HCT116 (cell line): Measurements from ENCODE around the gene LRRC43. TPM values are rescaled to one million over a fixed set of nuclear protein-coding genes. Genes with fewer than 3 reads are reported as not detected.

ENCODE experiments used
- ATAC-seq: fragments of 200-7000 bp; cut with Tn5 transposase; 2 replicates; pipeline ENCODE4 v1.9.1; 2020; ENCODE audit warnings: mild to moderate bottlenecking, moderate library complexity
- BruUV-seq: library from RNA; stranded (reverse); fragments of 400-500 nt; replicated peaks from 2 replicates; lab custom pipeline; 2021; lab: Mats Ljungman, UMichigan
- CTCF ChIA-PET: fragments of 300-600 bp; sonication (Branson Sonifier 250); formaldehyde crosslinking; loops from one replicate; lab custom pipeline; 2021; ENCODE audit warnings: antibody characterized with exemption; lab: Charles Lee
- POLR2A ChIA-PET: fragments of 300-600, 350-600 bp; sonication (Branson Sonifier 250); formaldehyde crosslinking; loops from one replicate; lab custom pipeline; 2021; ENCODE audit warnings: antibody characterized with exemption; lab: Charles Lee
- RAD21 ChIA-PET, 2 experiments: fragments of 300-600 bp; sonication (Branson Sonifier 250); formaldehyde crosslinking; loops; one replicate each; lab custom pipeline; 2023; ENCODE audit warnings: low total read pairs in 2 of 2; ENCODE audit not compliant: uncharacterized antibody in 2 of 2, unreplicated experiment in 2 of 2, low non-redundant PET in 1 of 2; lab: Charles Lee
- DNase-seq: peaks from one replicate; pipeline ENCODE4 v3.0.0-alpha.2; 2010; ENCODE audit warnings: low read depth, low spot score
- H2AFZ ChIP-seq: fragments of 200-600 bp; shearing (Covaris generic), sonication (generic); 2 replicates; pipeline ENCODE4 v1.6.1; 2017; ENCODE audit warnings: low read depth, mixed run types, mixed read lengths, antibody characterized with exemption, low read length; ENCODE audit not compliant: poor library complexity, severe bottlenecking
- H3K27ac ChIP-seq: 2 replicates; pipeline ENCODE4 v1.5.1; 2012; ENCODE audit warnings: low read depth, low read length
- H3K27me3 ChIP-seq: fragments of 200-600 bp; sonication (generic); 2 replicates; pipeline ENCODE4 v1.6.1; 2016; ENCODE audit warnings: mixed run types, low read length, mixed read lengths; ENCODE audit not compliant: insufficient read depth
- H3K36me3 ChIP-seq, 2 experiments: fragments of 200-500 bp in 1 of 2; fragments of 200-600 bp in 1 of 2; sonication (Bioruptor generic) in 1 of 2; sonication (generic) in 1 of 2; 2 replicates each; pipeline versions ENCODE4 v1.5.1 to v1.6.1; 2014 to 2016; ENCODE audit warnings: low read length in 2 of 2, inconsistent platforms in 1 of 2, mixed read lengths in 1 of 2, mixed run types in 1 of 2; ENCODE audit not compliant: insufficient read depth in 2 of 2, control insufficient read depth in 1 of 2
- H3K4me1 ChIP-seq, 2 experiments: fragments of 200-600 bp in 1 of 2; sonication (generic) in 1 of 2; 2 replicates each; pipeline versions ENCODE4 v1.5.1 to v1.6.1; 2012 to 2017; ENCODE audit warnings: low read length in 2 of 2, inconsistent platforms in 1 of 2, mild to moderate bottlenecking in 1 of 2, mixed read lengths in 1 of 2, mixed run types in 1 of 2, moderate library complexity in 1 of 2; ENCODE audit not compliant: insufficient read depth in 2 of 2, control insufficient read depth in 1 of 2
- H3K4me2 ChIP-seq: fragments of 200-600 bp; sonication (generic); 2 replicates; pipeline ENCODE4 v1.6.1; 2017; ENCODE audit warnings: mixed run types, low read length, mixed read lengths
- H3K4me3 ChIP-seq, 2 experiments: fragments of 200-600 bp in 1 of 2; sonication (generic) in 1 of 2; replicated peaks in 1 of 2; 2 replicates each; pipeline ENCODE4 v1.5.1; 2011 to 2016; ENCODE audit warnings: low read length in 2 of 2, control low read depth in 1 of 2, low read depth in 1 of 2, mild to moderate bottlenecking in 1 of 2, mixed read lengths in 1 of 2, mixed run types in 1 of 2
- H3K79me2 ChIP-seq: fragments of 200-600 bp; sonication (generic); 2 replicates; pipeline ENCODE4 v1.6.1; 2017; ENCODE audit warnings: mild to moderate bottlenecking, mixed run types, low read length, moderate library complexity, mixed read lengths; ENCODE audit not compliant: insufficient read depth
- H3K9ac ChIP-seq: fragments of 200-600 bp; sonication (generic); 2 replicates; pipeline ENCODE4 v1.6.1; 2016; ENCODE audit warnings: low read length, mixed read lengths
- H3K9me2 ChIP-seq: fragments of 200-600 bp; sonication (generic), shearing (Covaris generic); 2 replicates; pipeline ENCODE4 v1.6.1; 2017; ENCODE audit warnings: mixed run types, mild to moderate bottlenecking, moderate library complexity; ENCODE audit not compliant: insufficient read depth
- H3K9me3 ChIP-seq, 2 experiments: fragments of 200-500 bp in 1 of 2; fragments of 200-600 bp in 1 of 2; sonication (Bioruptor generic) in 1 of 2; sonication (generic) in 1 of 2; 2 replicates each; pipeline ENCODE4 v1.6.1; 2014 to 2017; ENCODE audit warnings: low read length in 2 of 2, mixed read lengths in 2 of 2, inconsistent platforms in 1 of 2, low read depth in 1 of 2, mild to moderate bottlenecking in 1 of 2, mixed run types in 1 of 2, moderate library complexity in 1 of 2; ENCODE audit not compliant: control insufficient read depth in 1 of 2, insufficient read depth in 1 of 2
- H4K20me1 ChIP-seq: fragments of 200-600 bp; sonication (generic), shearing (Covaris generic); 2 replicates; pipeline ENCODE4 v1.6.1; 2017; ENCODE audit warnings: mixed run types, mild to moderate bottlenecking, moderate library complexity; ENCODE audit not compliant: insufficient read depth
- CEBPB ChIP-seq: IDR thresholded peaks from 2 replicates; pipeline ENCODE4 v1.6.1; 2012; ENCODE audit warnings: low read depth
- ELF1 ChIP-seq: IDR thresholded peaks from 2 replicates; pipeline ENCODE4 v1.6.1; 2012; ENCODE audit warnings: low read depth, borderline replicate concordance
- EZH2 ChIP-seq: fragments of 200-600 bp; sonication (generic); IDR thresholded peaks from 2 replicates; pipeline ENCODE4 v1.6.1; 2017; ENCODE audit warnings: antibody characterized with exemption, mixed run types
- EZH2phosphoT487 ChIP-seq: fragments of 200-600 bp; IDR thresholded peaks from 2 replicates; pipeline ENCODE4 v1.6.1; 2018; ENCODE audit warnings: antibody characterized with exemption, borderline replicate concordance
- FOSL1 ChIP-seq: IDR thresholded peaks from 2 replicates; pipeline ENCODE4 v1.6.1; 2012; ENCODE audit warnings: low read depth
- JUND ChIP-seq: IDR thresholded peaks from 2 replicates; pipeline ENCODE4 v1.6.1; 2012
- POLR2AphosphoS5 ChIP-seq: IDR thresholded peaks from 2 replicates; pipeline ENCODE4 v1.6.1; 2011; ENCODE audit warnings: mild to moderate bottlenecking, low read depth, low read length, moderate library complexity
- RAD21 ChIP-seq: IDR thresholded peaks from 2 replicates; pipeline ENCODE4 v1.6.1; 2012; ENCODE audit warnings: low read depth, mild to moderate bottlenecking
- SIN3A ChIP-seq: IDR thresholded peaks from 2 replicates; pipeline ENCODE4 v1.6.1; 2012; ENCODE audit warnings: low read depth
- SP1 ChIP-seq: IDR thresholded peaks from 2 replicates; pipeline ENCODE4 v1.6.1; 2012; ENCODE audit warnings: low read depth
- SRF ChIP-seq: IDR thresholded peaks from 2 replicates; pipeline ENCODE4 v1.6.1; 2012; ENCODE audit warnings: low read depth
- TCF7L2 ChIP-seq: IDR thresholded peaks from 2 replicates; pipeline ENCODE4 v1.7.0; 2011; ENCODE audit warnings: borderline replicate concordance, inconsistent platforms; ENCODE audit not compliant: insufficient read depth, insufficient read length; ENCODE audit errors: extremely low read depth
- YY1 ChIP-seq: IDR thresholded peaks from 2 replicates; pipeline ENCODE4 v1.6.1; 2011; ENCODE audit warnings: low read length, low read depth, moderate library complexity, mild to moderate bottlenecking; ENCODE audit not compliant: insufficient replicate concordance; ENCODE audit errors: extremely low read depth
- ZFX ChIP-seq: fragments of 450-650 bp; IDR thresholded peaks from 2 replicates; pipeline ENCODE4 v1.6.1; 2017
- intact Hi-C: fragments of 100-400 bp; cut with micrococcal nuclease; formaldehyde crosslinking; loops from 2 replicates; pipeline ENCODE4 v1.10.0; 2022
- total RNA-seq: library from RNA; stranded (reverse); gene quantifications from one replicate; pipeline ENCODE4 v1.2.1, GENCODE V29; 2021; ENCODE audit not compliant: unreplicated experiment
- TF ChIP-seq, protein P1 (sequence below): IDR thresholded peaks from 2 replicates; pipeline ENCODE4 v1.6.1; 2011; ENCODE audit warnings: mild to moderate bottlenecking, low read length, moderate library complexity; ENCODE audit not compliant: insufficient replicate concordance; ENCODE audit errors: extremely low read depth
- TF ChIP-seq, protein P2 (sequence below): IDR thresholded peaks from 2 replicates; pipeline ENCODE4 v1.6.1; 2012
- TF ChIP-seq, protein P3 (sequence below): IDR thresholded peaks from 2 replicates; pipeline ENCODE4 v1.6.1; 2012
- TF ChIP-seq, protein P4 (sequence below): IDR thresholded peaks from 2 replicates; pipeline ENCODE4 v1.6.1; 2012; ENCODE audit warnings: low read depth
- TF ChIP-seq, protein P5 (sequence below), 3 experiments: fragments of 200-600 bp in 1 of 3; sonication (generic) in 1 of 3; IDR thresholded peaks in 2 of 3; conservative IDR thresholded peaks in 1 of 3; 2 replicates each; pipeline ENCODE4 v1.5.1; 2012 to 2017; ENCODE audit warnings: low read depth in 2 of 3, low read length in 2 of 3, antibody characterized with exemption in 1 of 3, borderline replicate concordance in 1 of 3, control low read depth in 1 of 3, mild to moderate bottlenecking in 1 of 3, mixed read lengths in 1 of 3, mixed run types in 1 of 3, moderate library complexity in 1 of 3; ENCODE audit not compliant: insufficient read depth in 1 of 3

The LRRC43 gene
- total RNA-seq, 1 experiment from 2014 or later: not detected

DNA sequence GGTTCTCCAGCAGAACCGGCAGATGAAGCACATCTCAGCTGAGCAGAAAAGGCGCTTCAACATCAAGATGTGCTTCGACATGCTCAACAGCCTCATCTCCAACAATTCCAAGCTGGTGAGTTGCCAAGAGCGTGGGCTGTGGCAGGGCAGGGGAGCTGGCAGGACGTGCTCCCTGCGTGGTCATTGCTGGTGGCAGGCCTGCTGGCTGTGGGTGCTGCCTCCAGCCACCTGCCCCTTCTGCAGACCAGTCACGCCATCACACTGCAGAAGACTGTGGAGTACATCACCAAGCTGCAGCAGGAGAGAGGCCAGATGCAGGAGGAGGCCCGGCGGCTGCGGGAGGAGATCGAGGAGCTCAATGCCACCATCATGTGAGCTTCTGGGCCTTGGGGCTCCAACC lies 44.7 kb upstream of the LRRC43 start:
- ATAC-seq (no peak), DNase-seq (no peak)
- H3K4me2 ChIP-seq: no peak overlapping the region
- H3K4me1 ChIP-seq: no peaks in the 10 kb centered on the region
- RAD21 ChIA-PET: no interaction called here
- H3K9me3 ChIP-seq: no peaks in the 10 kb centered on the region
- H3K9me2 ChIP-seq: no peaks in the 10 kb centered on the region
- H3K36me3 ChIP-seq: peaks cover 13 to 30% of the 10 kb centered on the region in 2 experiments; a peak in 3 of 4 replicates
- no TSS peak for BruUV-seq
- CTCF ChIA-PET: no interaction called here
- TF ChIP-seq FOSL1 (no peak), EZH2 (no peak), POLR2AphosphoS5 (no peak), YY1 (no peak), SRF (no peak), ELF1 (no peak), SIN3A (no peak), JUND (no peak), CEBPB (no peak), EZH2phosphoT487 (no peak), SP1 (no peak), ZFX (no peak), TCF7L2 (no peak), RAD21 (no peak)
- TF ChIP-seq, protein P1, sequence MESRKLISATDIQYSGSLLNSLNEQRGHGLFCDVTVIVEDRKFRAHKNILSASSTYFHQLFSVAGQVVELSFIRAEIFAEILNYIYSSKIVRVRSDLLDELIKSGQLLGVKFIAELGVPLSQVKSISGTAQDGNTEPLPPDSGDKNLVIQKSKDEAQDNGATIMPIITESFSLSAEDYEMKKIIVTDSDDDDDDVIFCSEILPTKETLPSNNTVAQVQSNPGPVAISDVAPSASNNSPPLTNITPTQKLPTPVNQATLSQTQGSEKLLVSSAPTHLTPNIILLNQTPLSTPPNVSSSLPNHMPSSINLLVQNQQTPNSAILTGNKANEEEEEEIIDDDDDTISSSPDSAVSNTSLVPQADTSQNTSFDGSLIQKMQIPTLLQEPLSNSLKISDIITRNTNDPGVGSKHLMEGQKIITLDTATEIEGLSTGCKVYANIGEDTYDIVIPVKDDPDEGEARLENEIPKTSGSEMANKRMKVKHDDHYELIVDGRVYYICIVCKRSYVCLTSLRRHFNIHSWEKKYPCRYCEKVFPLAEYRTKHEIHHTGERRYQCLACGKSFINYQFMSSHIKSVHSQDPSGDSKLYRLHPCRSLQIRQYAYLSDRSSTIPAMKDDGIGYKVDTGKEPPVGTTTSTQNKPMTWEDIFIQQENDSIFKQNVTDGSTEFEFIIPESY: no peak
- TF ChIP-seq, protein P2, sequence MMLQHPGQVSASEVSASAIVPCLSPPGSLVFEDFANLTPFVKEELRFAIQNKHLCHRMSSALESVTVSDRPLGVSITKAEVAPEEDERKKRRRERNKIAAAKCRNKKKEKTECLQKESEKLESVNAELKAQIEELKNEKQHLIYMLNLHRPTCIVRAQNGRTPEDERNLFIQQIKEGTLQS: no peak
- TF ChIP-seq, protein P3, sequence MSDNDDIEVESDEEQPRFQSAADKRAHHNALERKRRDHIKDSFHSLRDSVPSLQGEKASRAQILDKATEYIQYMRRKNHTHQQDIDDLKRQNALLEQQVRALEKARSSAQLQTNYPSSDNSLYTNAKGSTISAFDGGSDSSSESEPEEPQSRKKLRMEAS: no peak
- TF ChIP-seq, protein P4, sequence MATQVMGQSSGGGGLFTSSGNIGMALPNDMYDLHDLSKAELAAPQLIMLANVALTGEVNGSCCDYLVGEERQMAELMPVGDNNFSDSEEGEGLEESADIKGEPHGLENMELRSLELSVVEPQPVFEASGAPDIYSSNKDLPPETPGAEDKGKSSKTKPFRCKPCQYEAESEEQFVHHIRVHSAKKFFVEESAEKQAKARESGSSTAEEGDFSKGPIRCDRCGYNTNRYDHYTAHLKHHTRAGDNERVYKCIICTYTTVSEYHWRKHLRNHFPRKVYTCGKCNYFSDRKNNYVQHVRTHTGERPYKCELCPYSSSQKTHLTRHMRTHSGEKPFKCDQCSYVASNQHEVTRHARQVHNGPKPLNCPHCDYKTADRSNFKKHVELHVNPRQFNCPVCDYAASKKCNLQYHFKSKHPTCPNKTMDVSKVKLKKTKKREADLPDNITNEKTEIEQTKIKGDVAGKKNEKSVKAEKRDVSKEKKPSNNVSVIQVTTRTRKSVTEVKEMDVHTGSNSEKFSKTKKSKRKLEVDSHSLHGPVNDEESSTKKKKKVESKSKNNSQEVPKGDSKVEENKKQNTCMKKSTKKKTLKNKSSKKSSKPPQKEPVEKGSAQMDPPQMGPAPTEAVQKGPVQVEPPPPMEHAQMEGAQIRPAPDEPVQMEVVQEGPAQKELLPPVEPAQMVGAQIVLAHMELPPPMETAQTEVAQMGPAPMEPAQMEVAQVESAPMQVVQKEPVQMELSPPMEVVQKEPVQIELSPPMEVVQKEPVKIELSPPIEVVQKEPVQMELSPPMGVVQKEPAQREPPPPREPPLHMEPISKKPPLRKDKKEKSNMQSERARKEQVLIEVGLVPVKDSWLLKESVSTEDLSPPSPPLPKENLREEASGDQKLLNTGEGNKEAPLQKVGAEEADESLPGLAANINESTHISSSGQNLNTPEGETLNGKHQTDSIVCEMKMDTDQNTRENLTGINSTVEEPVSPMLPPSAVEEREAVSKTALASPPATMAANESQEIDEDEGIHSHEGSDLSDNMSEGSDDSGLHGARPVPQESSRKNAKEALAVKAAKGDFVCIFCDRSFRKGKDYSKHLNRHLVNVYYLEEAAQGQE: no peak
- TF ChIP-seq, protein P5, sequence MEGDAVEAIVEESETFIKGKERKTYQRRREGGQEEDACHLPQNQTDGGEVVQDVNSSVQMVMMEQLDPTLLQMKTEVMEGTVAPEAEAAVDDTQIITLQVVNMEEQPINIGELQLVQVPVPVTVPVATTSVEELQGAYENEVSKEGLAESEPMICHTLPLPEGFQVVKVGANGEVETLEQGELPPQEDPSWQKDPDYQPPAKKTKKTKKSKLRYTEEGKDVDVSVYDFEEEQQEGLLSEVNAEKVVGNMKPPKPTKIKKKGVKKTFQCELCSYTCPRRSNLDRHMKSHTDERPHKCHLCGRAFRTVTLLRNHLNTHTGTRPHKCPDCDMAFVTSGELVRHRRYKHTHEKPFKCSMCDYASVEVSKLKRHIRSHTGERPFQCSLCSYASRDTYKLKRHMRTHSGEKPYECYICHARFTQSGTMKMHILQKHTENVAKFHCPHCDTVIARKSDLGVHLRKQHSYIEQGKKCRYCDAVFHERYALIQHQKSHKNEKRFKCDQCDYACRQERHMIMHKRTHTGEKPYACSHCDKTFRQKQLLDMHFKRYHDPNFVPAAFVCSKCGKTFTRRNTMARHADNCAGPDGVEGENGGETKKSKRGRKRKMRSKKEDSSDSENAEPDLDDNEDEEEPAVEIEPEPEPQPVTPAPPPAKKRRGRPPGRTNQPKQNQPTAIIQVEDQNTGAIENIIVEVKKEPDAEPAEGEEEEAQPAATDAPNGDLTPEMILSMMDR (IDR thresholded peaks at IDR 0.05 in 2 of 3, conservative IDR thresholded peaks at IDR 0.05 in 1 of 3; ENCODE audit: borderline replicate concordance in 1 of 3, insufficient read depth in 1 of 3, low read depth in 2 of 3, low read length in 2 of 3): no peak
- TF ChIP-seq, all 23 proteins: peak for 0
- Histone ChIP-seq H3K4me3 (no peak overlapping the region), H3K27me3 (no peaks in the 10 kb centered on the region), H4K20me1 (no peaks in the 10 kb centered on the region), H2AFZ (no peak overlapping the region), H3K9ac (no peak overlapping the region), H3K27ac (no peak overlapping the region), H3K79me2 (no peaks in the 10 kb centered on the region)
- POLR2A ChIA-PET: interaction anchor here (0.6 kb wide), 1 partner anchor 155 kb away, joined by 3 read pairs; no protein-coding TSS in a partner anchor
- intact Hi-C loops: no loop called here
